CD4-positive, CD25-positive, alpha-beta regulatory T cell (primary cell): ENCODE results near the gene TGM2. TPM values are rescaled to one million over a fixed set of nuclear protein-coding genes. Genes with fewer than 3 reads are reported as not detected.

Experiments
- ATAC-seq, 2 donors: fragments of 150-1000 bp; cut with Tn5 transposase; one replicate each; pipeline ENCODE4 v1.10.0; 2021; ENCODE audit warnings: low read depth in 2 of 2, moderate number of reproducible peaks in 2 of 2, moderate library complexity in 1 of 2
- DNase-seq, 3 donors: peaks; one replicate each; pipeline versions ENCODE4 v3.0.0 to v3.0.0-alpha.2; 2012 to 2022; ENCODE audit warnings: mixed read lengths in 1 of 3
- H3K27ac ChIP-seq: one replicate; pipeline ENCODE4 v1.7.0; 2013; ENCODE audit warnings: mild to moderate bottlenecking, low read length; ENCODE audit not compliant: insufficient read depth, poor library complexity, severe bottlenecking
- H3K27me3 ChIP-seq: one replicate; pipeline ENCODE4 v1.7.0; 2013; ENCODE audit warnings: low read length; ENCODE audit not compliant: control insufficient read depth, insufficient read depth
- H3K36me3 ChIP-seq: one replicate; pipeline ENCODE4 v1.7.0; 2013; ENCODE audit warnings: mild to moderate bottlenecking, low read length, moderate library complexity; ENCODE audit not compliant: control insufficient read depth, insufficient read depth
- H3K4me1 ChIP-seq: 2 replicates; pipeline ENCODE4 v1.7.0; 2013; ENCODE audit warnings: mild to moderate bottlenecking, low read length; ENCODE audit not compliant: insufficient read depth, control insufficient read depth, poor library complexity, severe bottlenecking
- H3K4me3 ChIP-seq: one replicate; pipeline ENCODE4 v1.7.0; 2013; ENCODE audit warnings: low read depth, mild to moderate bottlenecking, low read length, moderate library complexity
- H3K9me3 ChIP-seq, 2 experiments: 1 replicate in 1 of 2; 2 replicates in 1 of 2; pipeline ENCODE4 v1.7.0; 2013; ENCODE audit warnings: low read length in 2 of 2, mild to moderate bottlenecking in 1 of 2, moderate library complexity in 1 of 2; ENCODE audit not compliant: control insufficient read depth in 2 of 2
- H3K27ac Mint-ChIP-seq, 3 donors: one replicate each; pipeline ENCODE4 v1.8.0; 2020 to 2022; ENCODE audit warnings: mild to moderate bottlenecking in 3 of 3, mixed read lengths in 3 of 3, moderate library complexity in 2 of 3
- H3K27me3 Mint-ChIP-seq: one replicate; pipeline ENCODE4 v1.8.0; 2022; ENCODE audit warnings: mild to moderate bottlenecking, mixed read lengths
- H3K36me3 Mint-ChIP-seq: one replicate; pipeline ENCODE4 v1.8.0; 2020; ENCODE audit warnings: mixed read lengths
- H3K4me1 Mint-ChIP-seq, 4 donors: one replicate each; pipeline ENCODE4 v1.8.0; 2020 to 2022; ENCODE audit warnings: mixed read lengths in 4 of 4, mild to moderate bottlenecking in 1 of 4
- H3K4me3 Mint-ChIP-seq, 4 donors: one replicate each; pipeline ENCODE4 v1.8.0; 2020 to 2022; ENCODE audit warnings: mild to moderate bottlenecking in 4 of 4, mixed read lengths in 4 of 4, moderate library complexity in 3 of 4
- H3K9me3 Mint-ChIP-seq, 7 donors: one replicate each; pipeline ENCODE4 v1.8.0; 2020 to 2022; ENCODE audit warnings: mixed read lengths in 7 of 7, mild to moderate bottlenecking in 3 of 7, moderate library complexity in 2 of 7
- polyA plus RNA-seq, 4 donors: library from polyadenylated mRNA; unstranded; fragments of 300-500 nt; fragmentation: Illumina TruSeq; gene quantifications; one replicate each; pipeline ENCODE4 v1.2.3, GENCODE V29; 2021
- total RNA-seq: library from RNA; stranded (reverse); gene quantifications from one replicate; pipeline ENCODE4 v1.2.3, GENCODE V29; 2022

Gene TGM2
- total and polyA plus RNA-seq, 5 donors from 2014 or later: 0.13 TPM; not detected in 4

GRCh38 chr20:38180781-38181180 lies 15.7 kb upstream of the TGM2 start:
- Histone ChIP-seq H3K4me1 (no peaks in the 10 kb centered on the region), H3K27me3 (peaks cover 4% of the 10 kb centered on the region), H3K9me3 (no peaks in the 10 kb centered on the region), H3K36me3 (no peaks in the 10 kb centered on the region), H3K4me3 (no peak overlapping the region), H3K27ac (no peak overlapping the region)
- Mint-ChIP-seq H3K27me3 (peaks cover 5% of the 10 kb centered on the region), H3K4me1 (no peaks in the 10 kb centered on the region), H3K9me3 (no peaks in the 10 kb centered on the region), H3K4me3 (no peak overlapping the region), H3K27ac (no peak overlapping the region), H3K36me3 (no peaks in the 10 kb centered on the region)
- DNase-seq (no peak), ATAC-seq (no peak)

- Mint-ChIP-seq H3K27me3 (no peaks in the 10 kb centered on the region), H3K36me3 (no peaks in the 10 kb centered on the region), H3K4me3 (no peak overlapping the region), H3K9me3 (no peaks in the 10 kb centered on the region), H3K4me1 (no peaks in the 10 kb centered on the region), H3K27ac (no peak overlapping the region)
- Histone ChIP-seq H3K27ac (no peak overlapping the region), H3K4me3 (no peak overlapping the region), H3K27me3 (peaks cover 4% of the 10 kb centered on the region), H3K9me3 (no peaks in the 10 kb centered on the region), H3K4me1 (no peaks in the 10 kb centered on the region), H3K36me3 (no peaks in the 10 kb centered on the region)
- ATAC-seq: no peak
- DNase-seq: no peak
Measured at GRCh38 chr20:38179846-38180245, 14.8 kb upstream of the TGM2 start.

- no peak overlapping the region for H3K4me3 ChIP-seq
- DNase-seq (no peak), ATAC-seq (no peak)
- Mint-ChIP-seq H3K4me3 (no peak overlapping the region), H3K27me3 (peaks cover 5% of the 10 kb centered on the region), H3K4me1 (no peaks in the 10 kb centered on the region), H3K9me3 (no peaks in the 10 kb centered on the region), H3K27ac (no peak overlapping the region), H3K36me3 (no peaks in the 10 kb centered on the region)
- no peaks in the 10 kb centered on the region for H3K9me3 ChIP-seq
- no peak overlapping the region for H3K27ac ChIP-seq
- H3K4me1 ChIP-seq: no peaks in the 10 kb centered on the region
- H3K27me3 ChIP-seq: peaks cover 4% of the 10 kb centered on the region
- no peaks in the 10 kb centered on the region for H3K36me3 ChIP-seq
Measured at GRCh38 chr20:38178581-38178980, 13.5 kb upstream of the TGM2 start.

- DNase-seq (no peak), ATAC-seq (no peak)
- Histone ChIP-seq H3K4me1 (no peaks in the 10 kb centered on the region), H3K36me3 (no peaks in the 10 kb centered on the region), H3K27me3 (peaks cover 4% of the 10 kb centered on the region), H3K4me3 (no peak overlapping the region), H3K9me3 (no peaks in the 10 kb centered on the region), H3K27ac (no peak overlapping the region)
- Mint-ChIP-seq H3K4me3 (no peak overlapping the region), H3K27me3 (peaks cover 5% of the 10 kb centered on the region), H3K9me3 (no peaks in the 10 kb centered on the region), H3K36me3 (no peaks in the 10 kb centered on the region), H3K27ac (no peak overlapping the region), H3K4me1 (no peaks in the 10 kb centered on the region)
Measured at GRCh38 chr20:38178065-38178491, 13.0 kb upstream of the TGM2 start.

- no peaks in the 10 kb centered on the region for H3K9me3 ChIP-seq
- H3K36me3 Mint-ChIP-seq: no peaks in the 10 kb centered on the region
- H3K27me3 Mint-ChIP-seq: peaks cover 5% of the 10 kb centered on the region
- no peaks in the 10 kb centered on the region for H3K36me3 ChIP-seq
- no peak for DNase-seq
- H3K4me1 Mint-ChIP-seq: no peaks in the 10 kb centered on the region
- no peak overlapping the region for H3K27ac ChIP-seq
- no peaks in the 10 kb centered on the region for H3K4me1 ChIP-seq
- no peak overlapping the region for H3K4me3 ChIP-seq
- no peak for ATAC-seq
- peaks cover 2% of the 10 kb centered on the region for H3K27me3 ChIP-seq
- no peak overlapping the region for H3K4me3 Mint-ChIP-seq
- no peaks in the 10 kb centered on the region for H3K9me3 Mint-ChIP-seq
- H3K27ac Mint-ChIP-seq: no peak overlapping the region
Measured at GRCh38 chr20:38177201-38177600, 12.1 kb upstream of the TGM2 start.

GRCh38 chr20:38175304-38176180 lies 10.5 kb upstream of the TGM2 start:
- no peak for ATAC-seq
- DNase-seq: no peak
- no peak overlapping the region for H3K4me3 ChIP-seq
- H3K4me1 ChIP-seq: no peaks in the 10 kb centered on the region
- Mint-ChIP-seq H3K27me3 (peaks cover 5% of the 10 kb centered on the region), H3K36me3 (no peaks in the 10 kb centered on the region), H3K4me3 (no peak overlapping the region), H3K9me3 (no peaks in the 10 kb centered on the region), H3K4me1 (no peaks in the 10 kb centered on the region), H3K27ac (no peak overlapping the region)
- no peaks in the 10 kb centered on the region for H3K27me3 ChIP-seq
- no peak overlapping the region for H3K27ac ChIP-seq
- no peaks in the 10 kb centered on the region for H3K36me3 ChIP-seq
- no peaks in the 10 kb centered on the region for H3K9me3 ChIP-seq

GRCh38 chr20:38173237-38174156 lies 8.4 kb upstream of the TGM2 start:
- H3K27me3 Mint-ChIP-seq: peaks cover 5% of the 10 kb centered on the region
- H3K27ac Mint-ChIP-seq: no peak overlapping the region
- Histone ChIP-seq H3K4me1 (no peaks in the 10 kb centered on the region), H3K9me3 (no peaks in the 10 kb centered on the region), H3K4me3 (no peak overlapping the region), H3K36me3 (no peaks in the 10 kb centered on the region), H3K27me3 (no peaks in the 10 kb centered on the region), H3K27ac (no peak overlapping the region)
- peaks cover 0 to 3% (median 0%) of the 10 kb centered on the region in 4 donors for H3K4me1 Mint-ChIP-seq
- H3K9me3 Mint-ChIP-seq: no peaks in the 10 kb centered on the region
- ATAC-seq: no peak
- no peak for DNase-seq
- no peaks in the 10 kb centered on the region for H3K36me3 Mint-ChIP-seq
- H3K4me3 Mint-ChIP-seq: no peak overlapping the region
